ENCODE data around the gene HOXD4.
A peak's percentile ranks its signal among the peaks of the same experiment; 100 is the strongest.

HOXD4 gene

GRCh38 chr2:176128172-176128981 lies 23.0 kb upstream of the HOXD4 start:
- DNase-seq: no peak

GRCh38 chr2:176128982-176129796 lies 22.2 kb upstream of the HOXD4 start, which contains the start of gene HOXD8:
Gene HOXD8 (plus strand): TSS chr2:176129705. CDS start chr2:176130367, 662 bp downstream.
- peak; percentile 84 for DNase-seq

GRCh38 chr2:176129813-176130146 lies 21.6 kb upstream of the HOXD4 start:
- no peak for DNase-seq

- DNase-seq: no peak
Measured at GRCh38 chr2:176130147-176130956, 21.0 kb upstream of the HOXD4 start.

GRCh38 chr2:176130957-176131847 lies 20.1 kb upstream of the HOXD4 start:
- no peak for DNase-seq

GRCh38 chr2:176131848-176132158 lies 19.5 kb upstream of the HOXD4 start:
- no peak for DNase-seq

GRCh38 chr2:176132205-176133171 lies 18.9 kb upstream of the HOXD4 start:
- no peak for DNase-seq

- no peak for DNase-seq
Measured at GRCh38 chr2:176133389-176133788, 18.0 kb upstream of the HOXD4 start.

GRCh38 chr2:176134035-176134434 lies 17.3 kb upstream of the HOXD4 start:
- DNase-seq: no peak

GRCh38 chr2:176135035-176135440 lies 16.3 kb upstream of the HOXD4 start:
- DNase-seq: no peak

GRCh38 chr2:176136374-176137251 lies 14.7 kb upstream of the HOXD4 start:
- no peak for DNase-seq

- DNase-seq: no peak
Measured at GRCh38 chr2:176137252-176137580, 14.1 kb upstream of the HOXD4 start.

GRCh38 chr2:176137906-176138305 lies 13.4 kb upstream of the HOXD4 start:
- DNase-seq: no peak

- DNase-seq: no peak
Measured at GRCh38 chr2:176138526-176138922, 12.8 kb upstream of the HOXD4 start.

GRCh38 chr2:176138923-176139660 lies 12.3 kb upstream of the HOXD4 start:
- DNase-seq: no peak

GRCh38 chr2:176139661-176140512 lies 11.5 kb upstream of the HOXD4 start:
- DNase-seq: no peak

GRCh38 chr2:176140513-176141317 lies 10.6 kb upstream of the HOXD4 start:
- DNase-seq: peak; percentile 85

- DNase-seq: no peak
Measured at GRCh38 chr2:176142281-176142680, 9.1 kb upstream of the HOXD4 start.

Data from NCI-H1105 (cell line).